HG02623 (cell line): Measurements from ENCODE around the gene MED29.

ENCODE experiments used
- ATAC-seq: cut with Tn5 transposase; IDR thresholded peaks from one replicate; pipeline ENCODE4 v1.9.1; 2021; ENCODE audit warnings: moderate library complexity; ENCODE audit not compliant: unreplicated experiment

Gene MED29

GRCh38 chr19:39410017-39410830, 19.0 kb downstream of the MED29 start:
- no peak for ATAC-seq

- ATAC-seq, result no peak
Observed at GRCh38 chr19:39410831-39411080, 19.6 kb downstream of the MED29 start.

GRCh38 chr19:39411081-39411831, 20.1 kb downstream of the MED29 start:
- ATAC-seq, result no peak

GRCh38 chr19:39411832-39412099, 20.6 kb downstream of the MED29 start:
- ATAC-seq, result peak; percentile 22

GRCh38 chr19:39412100-39412866, 21.1 kb downstream of the MED29 start, which contains the start of gene PLEKHG2:
Gene PLEKHG2, plus strand, starts transcription at chr19:39412669. Its CDS starts 1,418 bp downstream, at chr19:39414087.
- ATAC-seq, result peak; percentile 57

GRCh38 chr19:39412867-39413271, 21.7 kb downstream of the MED29 start:
- ATAC-seq, result no peak

GRCh38 chr19:39413272-39413910, 22.2 kb downstream of the MED29 start:
- no peak for ATAC-seq

- ATAC-seq, result no peak
Observed at GRCh38 chr19:39413911-39414608, 22.9 kb downstream of the MED29 start.

- no peak for ATAC-seq
Observed at GRCh38 chr19:39415111-39416046, 24.2 kb downstream of the MED29 start.

GRCh38 chr19:39416152-39417120, 25.3 kb downstream of the MED29 start:
- ATAC-seq, result no peak

- ATAC-seq, result no peak
Observed at GRCh38 chr19:39417463-39418181, 26.4 kb downstream of the MED29 start.

GRCh38 chr19:39419003-39419402, 27.8 kb downstream of the MED29 start:
- no peak for ATAC-seq

- ATAC-seq, result no peak
Observed at GRCh38 chr19:39420769-39421168, 29.6 kb downstream of the MED29 start.

GRCh38 chr19:39422020-39422419, 30.8 kb downstream of the MED29 start:
- ATAC-seq, result no peak

- no peak for ATAC-seq
Observed at GRCh38 chr19:39423258-39424086, 32.3 kb downstream of the MED29 start.

- no peak for ATAC-seq
Observed at GRCh38 chr19:39424934-39425333, 33.8 kb downstream of the MED29 start.

- no peak for ATAC-seq
Observed at GRCh38 chr19:39425744-39426143, 34.6 kb downstream of the MED29 start.
